ENCODE data around the gene GAGE1.
"Not testable (repeated sequence)": the region's sequence is repeated elsewhere in the genome, so short reads cannot be mapped to it uniquely, and the experiment has no call there.

DNA sequence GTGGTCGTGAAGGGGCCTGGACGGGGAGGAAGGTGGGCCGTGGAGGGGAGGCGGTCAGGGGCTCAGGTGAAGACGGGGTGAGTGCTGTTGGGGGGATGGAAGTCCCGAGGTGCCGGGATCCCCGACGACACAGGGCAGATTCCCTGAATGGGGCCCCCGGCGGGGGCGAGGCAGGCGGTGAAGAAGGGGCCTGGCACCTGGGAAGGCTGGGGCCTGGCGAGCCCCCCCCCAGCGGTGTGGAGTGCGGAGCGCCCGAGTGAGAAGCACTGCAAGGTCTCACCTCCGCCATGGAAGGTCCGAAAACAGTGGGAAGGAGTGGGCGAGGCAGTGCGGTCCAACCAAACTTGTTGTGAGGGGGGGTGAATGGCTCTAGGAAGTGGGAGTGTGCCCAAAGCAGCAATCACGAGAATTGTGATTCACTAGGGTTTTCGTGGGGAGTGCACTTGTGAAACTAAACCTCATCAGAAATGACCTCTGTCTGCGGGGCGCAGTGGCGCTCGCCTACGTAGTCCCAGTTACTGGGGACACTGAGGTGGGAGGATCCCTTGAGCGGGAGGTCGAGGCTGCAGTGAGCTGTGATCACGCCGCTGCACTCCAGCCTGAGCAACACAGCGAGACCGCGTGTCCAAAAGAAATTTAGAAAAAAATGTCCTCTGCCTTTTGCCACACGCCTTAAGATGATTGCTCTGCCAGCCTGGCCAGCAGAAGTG is 8.9 kb upstream of the GAGE1 start:
- TF ChIP-seq, protein P1, sequence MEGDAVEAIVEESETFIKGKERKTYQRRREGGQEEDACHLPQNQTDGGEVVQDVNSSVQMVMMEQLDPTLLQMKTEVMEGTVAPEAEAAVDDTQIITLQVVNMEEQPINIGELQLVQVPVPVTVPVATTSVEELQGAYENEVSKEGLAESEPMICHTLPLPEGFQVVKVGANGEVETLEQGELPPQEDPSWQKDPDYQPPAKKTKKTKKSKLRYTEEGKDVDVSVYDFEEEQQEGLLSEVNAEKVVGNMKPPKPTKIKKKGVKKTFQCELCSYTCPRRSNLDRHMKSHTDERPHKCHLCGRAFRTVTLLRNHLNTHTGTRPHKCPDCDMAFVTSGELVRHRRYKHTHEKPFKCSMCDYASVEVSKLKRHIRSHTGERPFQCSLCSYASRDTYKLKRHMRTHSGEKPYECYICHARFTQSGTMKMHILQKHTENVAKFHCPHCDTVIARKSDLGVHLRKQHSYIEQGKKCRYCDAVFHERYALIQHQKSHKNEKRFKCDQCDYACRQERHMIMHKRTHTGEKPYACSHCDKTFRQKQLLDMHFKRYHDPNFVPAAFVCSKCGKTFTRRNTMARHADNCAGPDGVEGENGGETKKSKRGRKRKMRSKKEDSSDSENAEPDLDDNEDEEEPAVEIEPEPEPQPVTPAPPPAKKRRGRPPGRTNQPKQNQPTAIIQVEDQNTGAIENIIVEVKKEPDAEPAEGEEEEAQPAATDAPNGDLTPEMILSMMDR (IDR thresholded peaks at IDR 0.05): not testable (repeated sequence)
- TF ChIP-seq EP300, POLR2A (IDR thresholded peaks at IDR 0.05): not testable (repeated sequence)

All from tibial nerve (tissue), 4 donors.